CD14-positive monocyte (primary cell): ENCODE results near the gene FAM98C. TPM values are rescaled to one million over a fixed set of nuclear protein-coding genes. Genes with fewer than 3 reads are reported as not detected.
"Not testable (repeated sequence)": the region's sequence is repeated elsewhere in the genome, so short reads cannot be mapped to it uniquely, and the experiment has no call there.

Experiments used
- DNase-seq, 3 donors: peaks; one replicate each; pipeline ENCODE4 v3.0.0-alpha.2; 2011 to 2022
- H2AFZ ChIP-seq: 2 replicates; pipeline ENCODE4 v1.6.0; 2012; ENCODE audit warnings: mild to moderate bottlenecking, low read depth, low read length, inconsistent platforms; ENCODE audit not compliant: insufficient read depth, poor library complexity, severe bottlenecking
- H3K27ac ChIP-seq, 2 donors: 1 replicate in 1 of 2; 2 replicates in 1 of 2; pipeline ENCODE4 v1.5.1; 2012 to 2013; ENCODE audit warnings: low read length in 2 of 2, control low read depth in 1 of 2, inconsistent platforms in 1 of 2, low read depth in 1 of 2, mild to moderate bottlenecking in 1 of 2
- H3K27me3 ChIP-seq, 2 donors: one replicate each; pipeline versions ENCODE4 v1.6.0 to v1.6.1; 2011 to 2013; ENCODE audit warnings: low read length in 2 of 2; ENCODE audit not compliant: control insufficient read depth in 2 of 2, insufficient read depth in 2 of 2
- H3K36me3 ChIP-seq, 2 donors: replicated peaks in 1 of 2; 1 replicate in 1 of 2; 2 replicates in 1 of 2; pipeline versions ENCODE4 v1.5.1 to v1.6.1; 2012 to 2013; ENCODE audit warnings: low read length in 2 of 2, control low read depth in 1 of 2, inconsistent platforms in 1 of 2, mild to moderate bottlenecking in 1 of 2; ENCODE audit not compliant: insufficient read depth in 2 of 2, control insufficient read depth in 1 of 2
- H3K4me1 ChIP-seq, 2 donors: 1 replicate in 1 of 2; 2 replicates in 1 of 2; pipeline versions ENCODE4 v1.5.1 to v1.6.1; 2012 to 2013; ENCODE audit warnings: low read length in 2 of 2, control low read depth in 1 of 2, inconsistent platforms in 1 of 2, mild to moderate bottlenecking in 1 of 2, moderate library complexity in 1 of 2; ENCODE audit not compliant: insufficient read depth in 2 of 2, control insufficient read depth in 1 of 2
- H3K4me2 ChIP-seq: replicated peaks from 2 replicates; pipeline ENCODE3; 2012; ENCODE audit warnings: low read length, moderate library complexity, mild to moderate bottlenecking; ENCODE audit not compliant: poor library complexity, severe bottlenecking; ENCODE audit errors: extremely low read depth
- H3K4me3 ChIP-seq, 3 experiments: fragments of 200-600 bp in 1 of 3; sonication (generic) in 1 of 3; replicated peaks in 1 of 3; 1 replicate in 2 of 3; 2 replicates in 1 of 3; pipeline ENCODE4 v1.5.1; 2011 to 2013; ENCODE audit warnings: low read length in 3 of 3, mild to moderate bottlenecking in 3 of 3, control low read depth in 2 of 3, low read depth in 2 of 3, inconsistent platforms in 1 of 3, moderate library complexity in 1 of 3
- H3K79me2 ChIP-seq: 2 replicates; pipeline ENCODE4 v1.6.0; 2012; ENCODE audit warnings: mild to moderate bottlenecking, control low read depth, inconsistent platforms, low read length, moderate library complexity; ENCODE audit not compliant: insufficient read depth
- H3K9ac ChIP-seq: 2 replicates; pipeline ENCODE4 v1.6.0; 2017; ENCODE audit warnings: low read length, mild to moderate bottlenecking; ENCODE audit not compliant: insufficient read depth, poor library complexity, severe bottlenecking
- H3K9me3 ChIP-seq, 2 donors: replicated peaks in 1 of 2; 1 replicate in 1 of 2; 2 replicates in 1 of 2; pipeline versions ENCODE4 v1.5.1 to v1.6.1; 2012 to 2013; ENCODE audit warnings: low read length in 2 of 2, control low read depth in 1 of 2; ENCODE audit not compliant: control insufficient read depth in 1 of 2, insufficient read depth in 1 of 2
- H4K20me1 ChIP-seq: 2 replicates; pipeline ENCODE4 v1.6.0; 2012; ENCODE audit warnings: mild to moderate bottlenecking, low read length, control low read depth, moderate library complexity; ENCODE audit not compliant: insufficient read depth
- H3K27ac Mint-ChIP-seq, 7 donors: one replicate each; pipeline ENCODE4 v1.8.0; 2020; ENCODE audit warnings: mild to moderate bottlenecking in 7 of 7, mixed read lengths in 7 of 7, moderate library complexity in 6 of 7, inconsistent platforms in 2 of 7
- H3K27me3 Mint-ChIP-seq, 3 donors: one replicate each; pipeline ENCODE4 v1.8.0; 2021 to 2022; ENCODE audit warnings: low read depth in 3 of 3, mild to moderate bottlenecking in 3 of 3, mixed read lengths in 3 of 3, moderate library complexity in 3 of 3, inconsistent platforms in 1 of 3
- H3K36me3 Mint-ChIP-seq, 2 donors: one replicate each; pipeline ENCODE4 v1.8.0; 2020; ENCODE audit warnings: mixed read lengths in 2 of 2, inconsistent platforms in 1 of 2, mild to moderate bottlenecking in 1 of 2
- H3K4me1 Mint-ChIP-seq: one replicate; pipeline ENCODE4 v1.8.0; 2020; ENCODE audit warnings: mild to moderate bottlenecking, mixed read lengths
- H3K4me3 Mint-ChIP-seq, 2 donors: one replicate each; pipeline ENCODE4 v1.8.0; 2020; ENCODE audit warnings: mild to moderate bottlenecking in 2 of 2, mixed read lengths in 2 of 2, moderate library complexity in 1 of 2
- H3K9me3 Mint-ChIP-seq, 7 donors: one replicate each; pipeline ENCODE4 v1.8.0; 2020 to 2022; ENCODE audit warnings: mixed read lengths in 7 of 7, mild to moderate bottlenecking in 6 of 7, moderate library complexity in 6 of 7, inconsistent platforms in 2 of 7
- CTCF ChIP-seq: fragments of 200-600 bp; IDR thresholded peaks from one replicate; pipeline ENCODE4 v1.8.0; 2022; ENCODE audit warnings: antibody characterized with exemption, mild to moderate bottlenecking
- WGBS: methylation state at CpG from one replicate; pipeline ENCODE4 v1.1.5; 2013; ENCODE audit warnings: missing lambda C conversion rate; ENCODE audit not compliant: insufficient coverage; 5-methylcytosine and 5-hydroxymethylcytosine counted together
- intact Hi-C, 2 donors: fragments of 100-400 bp; cut with micrococcal nuclease; formaldehyde crosslinking; loops; one replicate each; pipeline versions ENCODE4 v1.15.0 to v1.15.1; 2023
- polyA plus RNA-seq, 3 donors: library from polyadenylated mRNA; depleted of rRNA in 1 of 3; unstranded in 2 of 3; stranded (reverse) in 1 of 3; fragments of 300-500 nt in 2 of 3; fragments of >200 nt in 1 of 3; fragmentation: Illumina TruSeq in 2 of 3; gene quantifications; 1 replicate in 2 of 3; 2 replicates in 1 of 3; pipeline ENCODE4 v1.2.3, GENCODE V29; 2012 to 2021

FAM98C gene
- polyA plus RNA-seq, 3 donors: 8.5 to 41.0 (median 12.6) TPM

GRCh38 chr19:38425810-38426466 lies 23.0 kb downstream of the FAM98C start, which contains the start of gene RASGRP4:
Gene RASGRP4, minus strand, starts transcription at chr19:38426219. Its CDS starts 128 bp downstream, at chr19:38426091.
- H3K27ac ChIP-seq: peak within 1 kb of the TSS; percentile 45 to 93
- DNase-seq: peak; percentile 62 to 80 (median 66)
- peaks cover 13% of the 10 kb centered on the region for H4K20me1 ChIP-seq
- intact Hi-C loops: no loop called here
- Mint-ChIP-seq H3K36me3 (peaks cover 13 to 26% of the 10 kb centered on the region in 2 donors), H3K4me3 (peak within 1 kb of the TSS; percentile 88 to 95), H3K27ac (peak within 1 kb of the TSS; percentile 81 to 96 (median 92)), H3K4me1 (peaks cover 30% of the 10 kb centered on the region), H3K9me3 (no peaks in the 10 kb centered on the region), H3K27me3 (peaks cover 1 to 6% (median 3%) of the 10 kb centered on the region in 3 donors)
- WGBS: 8% methylated on average over 11 of the region's 20 CpGs
- peak within 1 kb of the TSS; percentile 80 for H2AFZ ChIP-seq
- H3K9ac ChIP-seq: peak within 1 kb of the TSS; percentile 92
- H3K4me1 ChIP-seq: peaks cover 33 to 39% of the 10 kb centered on the region in 2 donors
- no peaks in the 10 kb centered on the region for H3K9me3 ChIP-seq
- peaks cover 43% of the 10 kb centered on the region for H3K79me2 ChIP-seq
- no peaks in the 10 kb centered on the region for H3K27me3 ChIP-seq
- H3K36me3 ChIP-seq: peaks cover 15 to 16% of the 10 kb centered on the region in 2 donors
- peak within 1 kb of the TSS; percentile 67 to 100 (median 90) for H3K4me3 ChIP-seq
- no peak for TF ChIP-seq CTCF
- H3K4me2 ChIP-seq: peak within 1 kb of the TSS; percentile 100

GRCh38 chr19:38427035-38427677 lies 24.3 kb downstream of the FAM98C start:
- DNase-seq, intact Hi-C loops, H3K27ac ChIP-seq, H3K36me3 ChIP-seq, H3K9me3 Mint-ChIP-seq, H3K27me3 ChIP-seq, H3K4me2 ChIP-seq, H3K9ac ChIP-seq, H3K4me3 Mint-ChIP-seq, H4K20me1 ChIP-seq, H2AFZ ChIP-seq, H3K9me3 ChIP-seq, H3K27me3 Mint-ChIP-seq, H3K4me3 ChIP-seq: not testable (repeated sequence)
- peaks cover 39% of the 10 kb centered on the region for H3K79me2 ChIP-seq
- H3K27ac Mint-ChIP-seq: peak overlapping the region in 1 of 7 donors; percentile 81
- 80% methylated on average over 1 of the region's 17 CpGs for WGBS
- H3K36me3 Mint-ChIP-seq: peaks cover 3 to 14% of the 10 kb centered on the region in 2 donors
- peaks cover 30% of the 10 kb centered on the region for H3K4me1 Mint-ChIP-seq
- H3K4me1 ChIP-seq: peaks cover 33 to 39% of the 10 kb centered on the region in 2 donors
